HepG2 (cell line): ENCODE results near the gene KRT24. TPM values are rescaled to one million over a fixed set of nuclear protein-coding genes. Genes with fewer than 3 reads are reported as not detected.
A peak's percentile ranks its signal among the peaks of the same experiment; 100 is the strongest.

Experiments used
- ATAC-seq: fragments of 200-7000 bp; cut with Tn5 transposase; 3 replicates; pipeline ENCODE4 v1.9.1; 2020; ENCODE audit warnings: mild to moderate bottlenecking, moderate library complexity
- BruUV-seq: library from RNA; stranded (reverse); fragments of 400-500 nt; replicated peaks from 2 replicates; lab custom pipeline; 2021; lab: Mats Ljungman, UMichigan
- CTCF ChIA-PET: fragments of 300-600 bp; formaldehyde crosslinking; extraction: SDS; loops from one replicate; lab custom pipeline; 2021; ENCODE audit warnings: low total read pairs, inconsistent platforms, low intra/inter-chr PET ratio; lab: Yijun Ruan, JAX
- POLR2A ChIA-PET: fragments of 350-600 bp; sonication (Branson Sonifier 250); formaldehyde crosslinking; loops from one replicate; lab custom pipeline; 2020; ENCODE audit warnings: antibody characterized with exemption, inconsistent platforms; lab: Yijun Ruan, JAX
- DNase-seq: peaks from one replicate; pipeline ENCODE4 v3.0.0-alpha.2; 2015; ENCODE audit warnings: low spot score
- FAIRE-seq: peaks from 3 replicates; lab custom pipeline; 2011; peaks lifted over from hg19 to GRCh38; lab: Jason Lieb, UNC
- H2AFZ ChIP-seq: one replicate; pipeline ENCODE4 v1.6.1; 2011; ENCODE audit warnings: low read length, inconsistent platforms
- H3K27ac ChIP-seq: fragments of 300-600 bp; 3 replicates; pipeline ENCODE4 v1.8.0; 2011; ENCODE audit warnings: mixed run types, mild to moderate bottlenecking, mixed read lengths, low read length, inconsistent platforms; ENCODE audit not compliant: insufficient read depth; ENCODE audit errors: extremely low read length
- H3K27me3 ChIP-seq, 2 experiments: fragments of 200-600 bp in 1 of 2; 2 replicates in 1 of 2; 3 replicates in 1 of 2; pipeline versions ENCODE4 v1.6.0 to v1.8.0; 2011; ENCODE audit warnings: low read length in 2 of 2, mild to moderate bottlenecking in 2 of 2, moderate library complexity in 2 of 2, inconsistent platforms in 1 of 2; ENCODE audit not compliant: insufficient read depth in 2 of 2, control insufficient read depth in 1 of 2
- H3K36me3 ChIP-seq, 2 experiments: fragments of 200-600 bp in 1 of 2; replicated peaks in 1 of 2; 2 replicates in 1 of 2; 3 replicates in 1 of 2; pipeline versions ENCODE4 v1.5.1 to v1.8.0; 2011; ENCODE audit warnings: low read length in 2 of 2, inconsistent platforms in 1 of 2; ENCODE audit not compliant: insufficient read depth in 2 of 2, control insufficient read depth in 1 of 2
- H3K4me1 ChIP-seq: 2 replicates; pipeline ENCODE4 v1.5.1; 2012; ENCODE audit warnings: low read length, inconsistent platforms; ENCODE audit not compliant: insufficient read depth
- H3K4me2 ChIP-seq: 2 replicates; pipeline ENCODE4 v1.6.0; 2011; ENCODE audit warnings: low read depth, low read length, inconsistent platforms
- H3K4me3 ChIP-seq, 3 experiments: fragments of 200-600 bp in 1 of 3; sonication (generic), shearing (Covaris generic) in 1 of 3; replicated peaks in 1 of 3; 2 replicates each; pipeline ENCODE4 v1.5.1; 2011 to 2016; ENCODE audit warnings: low read length in 3 of 3, inconsistent platforms in 2 of 3, low read depth in 2 of 3, mild to moderate bottlenecking in 2 of 3, control low read depth in 1 of 3, mixed read lengths in 1 of 3; ENCODE audit not compliant: insufficient read depth in 1 of 3
- H3K79me2 ChIP-seq: one replicate; pipeline ENCODE4 v1.6.1; 2011; ENCODE audit warnings: low read length, inconsistent platforms; ENCODE audit not compliant: insufficient read depth
- H3K9ac ChIP-seq: 2 replicates; pipeline ENCODE4 v1.6.0; 2011; ENCODE audit warnings: mild to moderate bottlenecking, low read depth, low read length, inconsistent platforms; ENCODE audit not compliant: insufficient read depth
- H3K9me3 ChIP-seq: 2 replicates; pipeline ENCODE4 v1.5.1; 2012; ENCODE audit warnings: mild to moderate bottlenecking, low read length
- H4K20me1 ChIP-seq: 2 replicates; pipeline ENCODE4 v1.6.0; 2011; ENCODE audit warnings: inconsistent platforms, mild to moderate bottlenecking, low read length, moderate library complexity; ENCODE audit not compliant: insufficient read depth
- CC2D1A ChIP-seq: sonication (generic); formaldehyde crosslinking; IDR thresholded peaks from 2 replicates; pipeline ENCODE4 v1.8.1; 2023; ENCODE audit warnings: mild to moderate bottlenecking, missing genetic modification reagents
- PRMT3 ChIP-seq: sonication (generic); formaldehyde crosslinking; IDR thresholded peaks from 2 replicates; pipeline ENCODE4 v1.8.1; 2022; ENCODE audit warnings: low read depth, mild to moderate bottlenecking, moderate library complexity, missing genetic modification reagents, borderline replicate concordance
- SOX5 ChIP-seq: IDR thresholded peaks from 2 replicates; pipeline ENCODE4 v1.6.1; 2016; ENCODE audit warnings: borderline replicate concordance
- ZNF253 ChIP-seq: sonication (generic); formaldehyde crosslinking; IDR thresholded peaks from 2 replicates; pipeline ENCODE4 v1.8.0; 2022; ENCODE audit warnings: mild to moderate bottlenecking, missing genetic modification reagents, borderline replicate concordance
- ZNF34 ChIP-seq: sonication (generic); formaldehyde crosslinking; IDR thresholded peaks from 2 replicates; pipeline ENCODE4 v1.4.0; 2020; ENCODE audit warnings: mild to moderate bottlenecking, missing genetic modification reagents, borderline replicate concordance
- ZNF350 ChIP-seq: sonication (generic); formaldehyde crosslinking; IDR thresholded peaks from 2 replicates; pipeline ENCODE4 v1.4.0; 2020; ENCODE audit warnings: mild to moderate bottlenecking, low read depth, missing genetic modification reagents, borderline replicate concordance
- ZNF572 ChIP-seq: sonication (generic); formaldehyde crosslinking; IDR thresholded peaks from 2 replicates; pipeline ENCODE4 v1.5.1; 2020; ENCODE audit warnings: mild to moderate bottlenecking, missing genetic modification reagents
- ZNF773 ChIP-seq: sonication (generic); formaldehyde crosslinking; IDR thresholded peaks from 2 replicates; pipeline ENCODE4 v1.4.0; 2020; ENCODE audit warnings: missing genetic modification reagents, borderline replicate concordance
- WGBS: methylation state at CpG from one replicate; pipeline ENCODE4 v1.1.6; 2017; ENCODE audit warnings: low lambda C conversion rate; 5-methylcytosine and 5-hydroxymethylcytosine counted together
- in situ Hi-C: cut with HindIII; loops from 2 replicates; pipeline ENCODE4 v1.10.0; 2017; ENCODE audit warnings: low pct_unique_long_range_greater_than_20kb; ENCODE audit not compliant: extremely low pct_ligation_motif_present
- intact Hi-C: fragments of 100-400 bp; cut with micrococcal nuclease; formaldehyde crosslinking; loops from one replicate; pipeline ENCODE4 v1.10.0; 2022; ENCODE audit not compliant: unreplicated experiment
- polyA plus RNA-seq, 8 experiments: library from polyadenylated mRNA; depleted of rRNA in 3 of 8; stranded (reverse) in 7 of 8; unstranded in 1 of 8; fragments of >200 nt; fragmentation: Illumina TruSeq in 4 of 8; extraction: Trizol in 4 of 8; gene quantifications; 2 replicates each; pipeline versions ENCODE4 v1.2.1 to v1.2.3, GENCODE V29; 2011 to 2016; ENCODE audit warnings: low read depth in 4 of 8, missing spikeins in 1 of 8, mixed read lengths in 1 of 8; ENCODE audit not compliant: insufficient read depth in 1 of 8
- total RNA-seq, 5 experiments: library from RNA; depleted of rRNA; stranded (reverse); fragments of >200 nt; fragmentation: Illumina TruSeq; extraction: Trizol; gene quantifications; 2 replicates each; pipeline ENCODE4 v1.2.3, GENCODE V29; 2016; ENCODE audit warnings: low read depth in 1 of 5
- TF ChIP-seq, protein P1 (sequence below): sonication (generic); formaldehyde crosslinking; IDR thresholded peaks from 2 replicates; pipeline ENCODE4 v1.9.0; 2022; ENCODE audit warnings: missing genetic modification reagents, mild to moderate bottlenecking, borderline replicate concordance
- TF ChIP-seq, protein P2 (sequence below): sonication (generic); formaldehyde crosslinking; conservative IDR thresholded peaks from 2 replicates; pipeline ENCODE4 v1.4.0; 2020; ENCODE audit warnings: missing genetic modification reagents

KRT24 gene
- total and polyA plus RNA-seq, 2 of the 13 experiments (the other 11 are each of a cell fraction or from before 2014, with no cell fraction given): not detected

DNA sequence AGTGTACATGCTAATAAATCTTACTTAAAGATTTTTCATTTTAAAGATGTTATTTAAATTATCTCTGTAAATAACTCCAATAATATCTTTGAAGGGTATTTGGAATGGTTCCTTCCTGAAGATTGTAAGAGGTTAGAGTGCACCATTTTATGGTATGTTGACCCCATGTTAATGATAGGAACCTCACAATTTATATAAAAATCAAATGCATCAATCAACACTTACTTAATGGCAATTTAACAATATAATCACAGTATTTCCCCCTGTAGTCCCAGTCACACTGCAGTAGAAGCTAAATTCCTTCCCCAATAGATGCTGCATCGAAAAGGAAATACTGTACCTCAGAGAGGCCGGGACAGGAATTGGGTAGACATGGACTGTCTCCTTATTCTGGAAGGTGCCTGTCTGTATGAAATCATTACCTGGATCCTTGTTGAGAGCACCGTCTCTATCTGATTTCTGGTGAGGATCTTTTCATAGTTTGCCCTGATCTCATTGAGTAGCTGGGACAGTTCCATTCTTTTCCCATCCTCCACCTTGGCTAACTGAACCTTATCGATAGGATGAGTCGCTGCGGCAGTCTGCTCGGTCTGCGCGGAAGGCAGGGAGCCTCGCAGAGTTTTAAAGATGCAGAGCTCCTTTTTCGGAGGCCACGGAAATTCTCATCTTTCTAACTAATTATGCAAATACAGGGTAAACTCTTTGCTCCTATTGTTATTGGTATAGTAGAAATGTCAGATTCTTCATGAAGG is 38.8 kb downstream of the KRT24 start, which contains the start of gene KRT222:
Gene KRT222, minus strand, starts transcription at position 596 of the 752 bp plus-strand sequence. Its CDS starts 78 bp downstream, at position 518.
- in situ Hi-C loops (no loop called here), intact Hi-C loops (no loop called here)
- Histone ChIP-seq H3K9me3 (no peaks in the 10 kb centered on the region), H3K36me3 (no peaks in the 10 kb centered on the region), H3K27me3 (peaks cover 4 to 20% of the 10 kb centered on the region in 2 experiments; a peak in 4 of 5 replicates), H3K79me2 (no peaks in the 10 kb centered on the region), H3K4me1 (peaks cover 16% of the 10 kb centered on the region), H3K9ac (no peak within 1 kb of the TSS), H2AFZ (no peak within 1 kb of the TSS), H3K27ac (no peak within 1 kb of the TSS), H3K4me3 (no peak within 1 kb of the TSS)
- ATAC-seq (no peak), FAIRE-seq (no peak)
- CTCF ChIA-PET: no interaction called here
- WGBS: 3% methylated on average over 12 of the region's 12 CpGs
- TF ChIP-seq ZNF773 (CRISPR knock-in tag) (no peak), PRMT3 (no peak)
- TF ChIP-seq, protein P1, sequence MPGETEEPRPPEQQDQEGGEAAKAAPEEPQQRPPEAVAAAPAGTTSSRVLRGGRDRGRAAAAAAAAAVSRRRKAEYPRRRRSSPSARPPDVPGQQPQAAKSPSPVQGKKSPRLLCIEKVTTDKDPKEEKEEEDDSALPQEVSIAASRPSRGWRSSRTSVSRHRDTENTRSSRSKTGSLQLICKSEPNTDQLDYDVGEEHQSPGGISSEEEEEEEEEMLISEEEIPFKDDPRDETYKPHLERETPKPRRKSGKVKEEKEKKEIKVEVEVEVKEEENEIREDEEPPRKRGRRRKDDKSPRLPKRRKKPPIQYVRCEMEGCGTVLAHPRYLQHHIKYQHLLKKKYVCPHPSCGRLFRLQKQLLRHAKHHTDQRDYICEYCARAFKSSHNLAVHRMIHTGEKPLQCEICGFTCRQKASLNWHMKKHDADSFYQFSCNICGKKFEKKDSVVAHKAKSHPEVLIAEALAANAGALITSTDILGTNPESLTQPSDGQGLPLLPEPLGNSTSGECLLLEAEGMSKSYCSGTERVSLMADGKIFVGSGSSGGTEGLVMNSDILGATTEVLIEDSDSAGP (CRISPR knock-in tag): peak; percentile 36; the same call in 1 of the 2 replicates
- TF ChIP-seq, all 625 proteins: peak for 1
- Histone ChIP-seq H4K20me1 (no peaks in the 10 kb centered on the region), H3K4me2 (peak within 1 kb of the TSS; percentile 41)
- no TSS peak for BruUV-seq
- POLR2A ChIA-PET: interaction anchor here (1.4 kb wide), 1 partner anchor 16 kb away, joined by 3 read pairs; no protein-coding TSS in a partner anchor
- no peak for DNase-seq

DNA sequence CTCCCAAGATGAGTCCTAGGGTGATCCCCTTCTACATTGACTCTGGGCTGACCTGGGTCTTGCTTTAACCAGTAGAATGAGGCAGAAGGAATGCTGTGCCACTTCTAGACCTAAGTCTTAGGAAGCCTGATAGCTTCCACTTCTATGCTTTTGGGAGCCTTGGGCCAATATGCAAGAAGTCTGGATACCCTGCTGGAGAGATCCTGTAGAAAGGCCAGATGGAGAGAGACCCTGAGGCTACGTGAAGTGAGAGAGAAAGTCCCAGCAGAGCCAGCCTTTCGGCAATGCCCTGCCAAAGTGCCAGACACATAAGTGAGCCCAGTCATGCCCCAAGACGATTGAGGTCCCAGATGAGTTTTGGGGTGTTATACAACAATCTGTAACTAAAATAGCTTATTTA is 40.3 kb downstream of the KRT24 start:
- intact Hi-C loops (no loop called here), in situ Hi-C loops (no loop called here)
- TF ChIP-seq ZNF572 (CRISPR knock-in tag) (no peak), CC2D1A (CRISPR knock-in tag) (no peak), ZNF350 (CRISPR knock-in tag) (no peak), SOX5 (CRISPR knock-in tag) (no peak), ZNF253 (CRISPR knock-in tag) (no peak), ZNF34 (no peak)
- TF ChIP-seq, protein P2, sequence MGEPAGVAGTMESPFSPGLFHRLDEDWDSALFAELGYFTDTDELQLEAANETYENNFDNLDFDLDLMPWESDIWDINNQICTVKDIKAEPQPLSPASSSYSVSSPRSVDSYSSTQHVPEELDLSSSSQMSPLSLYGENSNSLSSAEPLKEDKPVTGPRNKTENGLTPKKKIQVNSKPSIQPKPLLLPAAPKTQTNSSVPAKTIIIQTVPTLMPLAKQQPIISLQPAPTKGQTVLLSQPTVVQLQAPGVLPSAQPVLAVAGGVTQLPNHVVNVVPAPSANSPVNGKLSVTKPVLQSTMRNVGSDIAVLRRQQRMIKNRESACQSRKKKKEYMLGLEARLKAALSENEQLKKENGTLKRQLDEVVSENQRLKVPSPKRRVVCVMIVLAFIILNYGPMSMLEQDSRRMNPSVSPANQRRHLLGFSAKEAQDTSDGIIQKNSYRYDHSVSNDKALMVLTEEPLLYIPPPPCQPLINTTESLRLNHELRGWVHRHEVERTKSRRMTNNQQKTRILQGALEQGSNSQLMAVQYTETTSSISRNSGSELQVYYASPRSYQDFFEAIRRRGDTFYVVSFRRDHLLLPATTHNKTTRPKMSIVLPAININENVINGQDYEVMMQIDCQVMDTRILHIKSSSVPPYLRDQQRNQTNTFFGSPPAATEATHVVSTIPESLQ (CRISPR knock-in tag): no peak
- H3K9me3 ChIP-seq: no peaks in the 10 kb centered on the region
- POLR2A ChIA-PET: interaction anchor here (1.6 kb wide), 1 partner anchor 16 kb away, joined by 5 read pairs; the partner anchor contains the start of gene SMARCE1
- no peaks in the 10 kb centered on the region for H3K79me2 ChIP-seq
- CTCF ChIA-PET: no interaction called here
- FAIRE-seq (no peak), DNase-seq (no peak), ATAC-seq (no peak)
- H3K36me3 ChIP-seq: no peaks in the 10 kb centered on the region
- no TSS peak for BruUV-seq
- no peak overlapping the region for H3K4me3 ChIP-seq
- no peak overlapping the region for H3K4me2 ChIP-seq
- no peaks in the 10 kb centered on the region for H4K20me1 ChIP-seq
- peaks cover 4 to 20% of the 10 kb centered on the region in 2 experiments; a peak in 4 of 5 replicates for H3K27me3 ChIP-seq
- H3K9ac ChIP-seq: no peak overlapping the region
- no peak overlapping the region for H2AFZ ChIP-seq
- H3K27ac ChIP-seq: no peak overlapping the region
- peaks cover 16% of the 10 kb centered on the region for H3K4me1 ChIP-seq
- 49% methylated on average over 3 of the region's 3 CpGs for WGBS
